Measurements from ENCODE around the gene IGFBP5.

Gene IGFBP5

GRCh38 chr2:216624251-216624650 is 71.1 kb downstream of the IGFBP5 start:
- ATAC-seq (replicated peaks; ENCODE audit: extremely low read depth, poor library complexity, severe bottlenecking) (no peak), DNase-seq (ENCODE audit: low spot score in 2 of 2) (no peak)
- Mint-ChIP-seq H3K27ac (ENCODE audit: low read depth) (no peak overlapping the region), H3K36me3 (ENCODE audit: insufficient read depth) (no peaks in the 10 kb centered on the region), H3K4me3 (no peak overlapping the region), H3K9me3 (no peaks in the 10 kb centered on the region), H3K27me3 (peaks cover 6% of the 10 kb centered on the region), H3K4me1 (no peaks in the 10 kb centered on the region)

- Mint-ChIP-seq H3K4me1 (no peaks in the 10 kb centered on the region), H3K4me3 (no peak overlapping the region), H3K27ac (ENCODE audit: low read depth) (no peak overlapping the region), H3K27me3 (peaks cover 11% of the 10 kb centered on the region), H3K9me3 (no peaks in the 10 kb centered on the region), H3K36me3 (ENCODE audit: insufficient read depth) (no peaks in the 10 kb centered on the region)
- ATAC-seq (replicated peaks; ENCODE audit: extremely low read depth, poor library complexity, severe bottlenecking) (no peak), DNase-seq (ENCODE audit: low spot score in 2 of 2) (no peak)
Measured at GRCh38 chr2:216622526-216622925, 72.8 kb downstream of the IGFBP5 start.
